Measurements from ENCODE around the gene TCF7.

- TF ChIP-seq, protein P1, sequence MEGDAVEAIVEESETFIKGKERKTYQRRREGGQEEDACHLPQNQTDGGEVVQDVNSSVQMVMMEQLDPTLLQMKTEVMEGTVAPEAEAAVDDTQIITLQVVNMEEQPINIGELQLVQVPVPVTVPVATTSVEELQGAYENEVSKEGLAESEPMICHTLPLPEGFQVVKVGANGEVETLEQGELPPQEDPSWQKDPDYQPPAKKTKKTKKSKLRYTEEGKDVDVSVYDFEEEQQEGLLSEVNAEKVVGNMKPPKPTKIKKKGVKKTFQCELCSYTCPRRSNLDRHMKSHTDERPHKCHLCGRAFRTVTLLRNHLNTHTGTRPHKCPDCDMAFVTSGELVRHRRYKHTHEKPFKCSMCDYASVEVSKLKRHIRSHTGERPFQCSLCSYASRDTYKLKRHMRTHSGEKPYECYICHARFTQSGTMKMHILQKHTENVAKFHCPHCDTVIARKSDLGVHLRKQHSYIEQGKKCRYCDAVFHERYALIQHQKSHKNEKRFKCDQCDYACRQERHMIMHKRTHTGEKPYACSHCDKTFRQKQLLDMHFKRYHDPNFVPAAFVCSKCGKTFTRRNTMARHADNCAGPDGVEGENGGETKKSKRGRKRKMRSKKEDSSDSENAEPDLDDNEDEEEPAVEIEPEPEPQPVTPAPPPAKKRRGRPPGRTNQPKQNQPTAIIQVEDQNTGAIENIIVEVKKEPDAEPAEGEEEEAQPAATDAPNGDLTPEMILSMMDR (IDR thresholded peaks at IDR 0.05) = no peak
- TF ChIP-seq ZFX (IDR thresholded peaks at IDR 0.05; ENCODE audit: borderline replicate concordance) = no peak
These were observed 37.2 kb downstream of the TCF7 start for GRCh38 chr5:134151723-134152122.

All from 22Rv1 (cell line).